ENCODE results near the gene CDC16.

DNA sequence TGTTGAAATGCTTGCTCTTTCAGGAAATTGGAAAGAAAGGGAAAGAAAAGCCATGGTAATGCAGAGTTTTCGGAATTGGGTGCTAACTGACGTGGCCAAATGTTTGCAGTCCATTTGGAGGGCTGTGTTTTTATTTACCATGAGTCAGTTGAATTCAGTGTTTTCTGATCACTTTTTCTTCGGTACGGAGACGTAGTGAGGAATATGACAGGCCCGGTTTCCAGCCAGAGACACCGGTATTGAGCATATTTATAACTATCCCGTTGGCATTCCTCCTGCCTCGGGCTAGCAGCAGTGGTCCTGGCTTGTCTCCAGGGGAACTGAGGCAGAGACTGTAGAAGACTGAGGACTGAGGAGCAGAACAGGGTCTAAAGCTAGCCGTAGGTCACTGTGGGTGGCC is 1.0 kb downstream of the CDC16 start:
- TF ChIP-seq, protein P1, sequence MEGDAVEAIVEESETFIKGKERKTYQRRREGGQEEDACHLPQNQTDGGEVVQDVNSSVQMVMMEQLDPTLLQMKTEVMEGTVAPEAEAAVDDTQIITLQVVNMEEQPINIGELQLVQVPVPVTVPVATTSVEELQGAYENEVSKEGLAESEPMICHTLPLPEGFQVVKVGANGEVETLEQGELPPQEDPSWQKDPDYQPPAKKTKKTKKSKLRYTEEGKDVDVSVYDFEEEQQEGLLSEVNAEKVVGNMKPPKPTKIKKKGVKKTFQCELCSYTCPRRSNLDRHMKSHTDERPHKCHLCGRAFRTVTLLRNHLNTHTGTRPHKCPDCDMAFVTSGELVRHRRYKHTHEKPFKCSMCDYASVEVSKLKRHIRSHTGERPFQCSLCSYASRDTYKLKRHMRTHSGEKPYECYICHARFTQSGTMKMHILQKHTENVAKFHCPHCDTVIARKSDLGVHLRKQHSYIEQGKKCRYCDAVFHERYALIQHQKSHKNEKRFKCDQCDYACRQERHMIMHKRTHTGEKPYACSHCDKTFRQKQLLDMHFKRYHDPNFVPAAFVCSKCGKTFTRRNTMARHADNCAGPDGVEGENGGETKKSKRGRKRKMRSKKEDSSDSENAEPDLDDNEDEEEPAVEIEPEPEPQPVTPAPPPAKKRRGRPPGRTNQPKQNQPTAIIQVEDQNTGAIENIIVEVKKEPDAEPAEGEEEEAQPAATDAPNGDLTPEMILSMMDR (conservative IDR thresholded peaks at IDR 0.05) = no peak
- no peak for TF ChIP-seq ZFX (IDR thresholded peaks at IDR 0.05)
